Kidney epithelial cell (primary cell): ENCODE measurements around the gene NELFCD. TPM values are rescaled to one million over a fixed set of nuclear protein-coding genes. Genes with fewer than 3 reads are reported as not detected.
A peak's percentile ranks its signal among the peaks of the same experiment; 100 is the strongest.

ENCODE experiments used
- DNase-seq: peaks from one replicate; pipeline ENCODE4 v3.0.0-alpha.2; 2010; ENCODE audit warnings: low read depth
- H3K27me3 ChIP-seq: 2 replicates; pipeline ENCODE4 v1.6.0; 2011; ENCODE audit warnings: low read length; ENCODE audit not compliant: control insufficient read depth, insufficient read depth
- H3K36me3 ChIP-seq: 2 replicates; pipeline ENCODE4 v1.5.1; 2011; ENCODE audit warnings: low read length; ENCODE audit not compliant: control insufficient read depth, insufficient read depth
- H3K4me3 ChIP-seq: 2 replicates; pipeline ENCODE4 v1.5.1; 2011; ENCODE audit warnings: low read depth, mild to moderate bottlenecking, control low read depth, low read length
- total RNA-seq: library from RNA; depleted of rRNA; stranded (reverse); fragments of >200 nt; gene quantifications from 2 replicates; pipeline ENCODE4 v1.2.3, GENCODE V29; 2015
- TF ChIP-seq, protein P1 (sequence below): IDR thresholded peaks from 2 replicates; pipeline ENCODE4 v1.5.1; 2011; ENCODE audit warnings: mild to moderate bottlenecking, moderate library complexity, low read length, control low read depth, inconsistent platforms; ENCODE audit not compliant: insufficient read depth, poor library complexity, severe bottlenecking

NELFCD gene
- total RNA-seq, 1 donor from 2014 or later = 43.7 TPM

DNA sequence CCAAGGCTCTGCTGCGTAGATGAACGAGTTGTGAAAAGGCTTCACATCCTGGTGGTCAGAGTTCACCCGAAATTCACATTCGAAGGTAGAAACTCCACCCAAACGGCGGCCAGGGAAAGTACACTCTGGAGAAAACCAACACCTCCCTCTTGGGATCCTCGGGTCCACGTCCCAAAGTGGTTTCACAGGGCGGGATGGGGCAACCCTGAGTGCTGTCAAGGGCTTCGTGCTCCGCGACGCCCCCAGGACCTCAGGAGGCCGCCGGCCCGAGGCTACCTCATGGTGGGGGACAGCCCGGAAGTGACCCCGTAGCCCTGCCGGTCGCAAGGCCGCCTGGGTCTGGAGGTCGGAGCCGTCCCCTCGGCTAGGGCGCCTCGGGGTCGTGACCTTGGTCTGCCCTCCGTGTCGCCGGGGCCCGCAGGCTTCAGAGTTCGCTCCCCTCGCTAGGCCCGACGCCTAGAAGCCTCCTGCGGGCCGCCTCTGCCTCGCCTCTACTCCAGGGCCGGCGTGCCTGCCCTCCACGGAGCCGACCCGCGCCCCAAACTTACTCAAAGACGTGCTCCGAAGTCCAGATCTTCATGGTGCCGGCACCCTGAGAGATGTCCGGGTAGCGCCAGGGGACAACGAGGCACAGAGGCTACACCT, 61.2 kb downstream of the NELFCD start, which contains the start of gene PRELID3B:
TSS of gene PRELID3B (minus strand) at position 636 of the 645 bp plus-strand sequence. CDS start at position 580, 56 bp downstream.
- Histone ChIP-seq H3K36me3 (no peaks in the 10 kb centered on the region), H3K4me3 (peak within 1 kb of the TSS; percentile 77), H3K27me3 (no peaks in the 10 kb centered on the region)
- DNase-seq = no peak
- TF ChIP-seq, protein P1, sequence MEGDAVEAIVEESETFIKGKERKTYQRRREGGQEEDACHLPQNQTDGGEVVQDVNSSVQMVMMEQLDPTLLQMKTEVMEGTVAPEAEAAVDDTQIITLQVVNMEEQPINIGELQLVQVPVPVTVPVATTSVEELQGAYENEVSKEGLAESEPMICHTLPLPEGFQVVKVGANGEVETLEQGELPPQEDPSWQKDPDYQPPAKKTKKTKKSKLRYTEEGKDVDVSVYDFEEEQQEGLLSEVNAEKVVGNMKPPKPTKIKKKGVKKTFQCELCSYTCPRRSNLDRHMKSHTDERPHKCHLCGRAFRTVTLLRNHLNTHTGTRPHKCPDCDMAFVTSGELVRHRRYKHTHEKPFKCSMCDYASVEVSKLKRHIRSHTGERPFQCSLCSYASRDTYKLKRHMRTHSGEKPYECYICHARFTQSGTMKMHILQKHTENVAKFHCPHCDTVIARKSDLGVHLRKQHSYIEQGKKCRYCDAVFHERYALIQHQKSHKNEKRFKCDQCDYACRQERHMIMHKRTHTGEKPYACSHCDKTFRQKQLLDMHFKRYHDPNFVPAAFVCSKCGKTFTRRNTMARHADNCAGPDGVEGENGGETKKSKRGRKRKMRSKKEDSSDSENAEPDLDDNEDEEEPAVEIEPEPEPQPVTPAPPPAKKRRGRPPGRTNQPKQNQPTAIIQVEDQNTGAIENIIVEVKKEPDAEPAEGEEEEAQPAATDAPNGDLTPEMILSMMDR = no peak

DNA sequence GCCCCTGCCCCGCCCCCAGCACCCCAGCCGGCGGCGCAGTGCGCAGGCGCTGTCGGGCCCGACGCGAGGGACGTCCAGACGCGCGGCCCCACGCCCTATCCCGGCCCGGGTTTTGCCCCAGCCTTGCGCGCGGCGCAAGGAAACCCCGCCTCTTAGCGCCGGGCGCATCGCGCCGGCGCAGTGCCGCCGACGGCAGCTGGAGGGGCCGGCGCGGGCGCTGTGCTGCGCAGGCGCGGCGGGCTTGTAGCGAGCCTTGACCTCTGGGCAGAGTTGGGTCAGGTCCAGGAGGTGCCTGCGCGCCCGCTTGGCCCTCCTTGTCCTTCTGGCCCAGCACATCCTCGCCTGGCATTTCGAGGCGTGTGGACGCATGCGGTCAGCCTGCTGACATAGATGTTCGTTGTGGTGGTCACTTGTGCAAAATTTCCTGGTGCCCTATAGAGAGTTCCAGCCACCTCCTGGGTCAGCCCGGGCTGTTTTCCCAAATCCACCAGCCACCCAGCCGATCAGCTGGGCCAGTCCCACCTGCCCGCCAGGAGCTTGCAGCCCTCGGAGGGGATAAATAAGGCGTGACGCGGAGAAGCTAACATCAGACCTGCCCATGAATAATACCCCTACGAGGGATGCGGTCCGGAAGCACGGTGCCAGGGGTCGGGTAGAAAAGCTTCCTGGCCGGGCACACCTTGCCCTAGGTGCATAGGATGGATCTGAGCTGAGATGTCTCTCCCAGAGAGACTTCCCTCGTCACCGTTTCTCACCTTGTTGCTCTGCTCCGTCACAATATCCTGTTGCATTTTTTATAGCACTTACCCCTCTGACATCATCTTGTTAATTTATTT, 62.0 kb downstream of the NELFCD start:
- TF ChIP-seq, protein P1 = no peak
- Histone ChIP-seq H3K27me3 (no peaks in the 10 kb centered on the region), H3K4me3 (peak overlapping the region; percentile 77), H3K36me3 (no peaks in the 10 kb centered on the region)
- peak; percentile 52 for DNase-seq

DNA sequence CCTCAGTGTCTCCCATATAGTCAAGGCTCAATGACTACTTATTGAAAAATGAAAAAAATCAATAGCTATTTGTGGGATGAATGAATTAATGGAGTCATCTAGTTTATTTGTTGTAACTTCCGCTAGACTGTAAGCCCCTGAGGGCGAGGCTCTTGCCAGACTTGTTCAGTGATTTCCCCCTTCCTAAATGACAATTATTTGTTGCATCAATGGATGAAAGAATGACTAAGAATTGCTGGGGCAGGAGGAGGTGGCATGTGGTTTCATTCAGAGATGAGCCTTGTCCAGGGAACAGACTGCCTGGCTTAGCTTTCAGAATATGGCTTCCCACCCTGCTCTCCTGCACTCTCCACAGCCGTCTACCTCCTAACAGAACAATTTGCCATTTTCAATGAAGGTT, 62.6 kb downstream of the NELFCD start:
- TF ChIP-seq, protein P1 = no peak
- Histone ChIP-seq H3K27me3 (no peaks in the 10 kb centered on the region), H3K36me3 (no peaks in the 10 kb centered on the region), H3K4me3 (no peak overlapping the region)
- no peak for DNase-seq

DNA sequence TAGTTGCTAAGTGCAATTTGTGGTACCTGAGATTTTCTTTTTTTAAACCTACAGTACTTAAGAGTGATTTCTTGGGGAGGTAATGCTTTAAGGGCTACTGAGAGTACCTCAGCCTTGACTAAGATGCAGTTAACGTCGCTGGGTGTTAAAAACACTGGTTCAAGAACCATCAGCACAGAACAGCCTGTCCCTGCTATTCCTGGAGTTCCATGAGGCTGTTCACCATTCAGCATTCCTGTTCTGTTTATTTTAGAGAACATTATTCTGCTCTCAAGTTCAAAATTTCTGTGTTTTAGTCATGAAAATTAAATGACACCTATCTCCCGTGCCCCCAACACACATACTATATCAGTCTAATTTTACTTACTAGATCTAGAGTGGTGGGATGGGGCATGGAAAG, 63.2 kb downstream of the NELFCD start:
- Histone ChIP-seq H3K4me3 (no peak overlapping the region), H3K36me3 (no peaks in the 10 kb centered on the region), H3K27me3 (no peaks in the 10 kb centered on the region)
- TF ChIP-seq, protein P1 = no peak
- no peak for DNase-seq

Other genes starting within 250 kb of the NELFCD start
- gene GNAS-AS1, start 130.4 kb upstream of the NELFCD start, total RNA-seq = 0.07 and 1.3 TPM in 2 replicates
- 851 and 877 TPM in 2 replicates for gene GNAS, start 128.5 kb upstream of the NELFCD start, total RNA-seq
- 109 and 121 TPM in 2 replicates for gene CTSZ, start 26.0 kb downstream of the NELFCD start, total RNA-seq
- gene TUBB1, start 38.2 kb downstream of the NELFCD start, total RNA-seq = not detected in 2 replicates
- gene ATP5F1E, start 51.1 kb downstream of the NELFCD start, total RNA-seq = 26.9 and 33.8 TPM in 2 replicates
- 61.5 and 79.3 TPM in 2 replicates for gene PRELID3B, start 61.5 kb downstream of the NELFCD start, total RNA-seq
- gene ZNF831, start 182.6 kb downstream of the NELFCD start, total RNA-seq = not detected in 2 replicates